Calu3 (cell line): ENCODE data around the gene PLEKHN1. TPM values are rescaled to one million over a fixed set of nuclear protein-coding genes. Genes with fewer than 3 reads are reported as not detected.

Experiments
- BruUV-seq: library from RNA; stranded (reverse); fragments of 400-500 nt; replicated peaks from 2 replicates; lab custom pipeline; 2021; lab: Mats Ljungman, UMichigan
- CTCF ChIA-PET: fragments of 300-600 bp; sonication (Branson Sonifier 250); formaldehyde crosslinking; loops from one replicate; lab custom pipeline; 2022; ENCODE audit warnings: antibody characterized with exemption; lab: Charles Lee
- DNase-seq: peaks from one replicate; pipeline ENCODE4 v3.0.0; 2022
- H3K27ac Mint-ChIP-seq: one replicate; pipeline ENCODE4 v1.8.0; 2022; ENCODE audit warnings: mixed read lengths; ENCODE audit not compliant: unreplicated experiment
- H3K27me3 Mint-ChIP-seq: one replicate; pipeline ENCODE4 v1.8.0; 2022; ENCODE audit warnings: mixed read lengths; ENCODE audit not compliant: unreplicated experiment
- H3K36me3 Mint-ChIP-seq: one replicate; pipeline ENCODE4 v1.8.0; 2022; ENCODE audit warnings: mild to moderate bottlenecking, moderate library complexity, mixed read lengths; ENCODE audit not compliant: insufficient read depth, unreplicated experiment
- H3K4me1 Mint-ChIP-seq: one replicate; pipeline ENCODE4 v1.8.0; 2022; ENCODE audit warnings: mild to moderate bottlenecking, low read depth, mixed read lengths; ENCODE audit not compliant: unreplicated experiment
- H3K4me3 Mint-ChIP-seq: one replicate; pipeline ENCODE4 v1.8.0; 2022; ENCODE audit warnings: mild to moderate bottlenecking, low read depth, moderate library complexity, mixed read lengths; ENCODE audit not compliant: unreplicated experiment
- H3K9me3 Mint-ChIP-seq: one replicate; pipeline ENCODE4 v1.8.0; 2022; ENCODE audit warnings: low read depth, mixed read lengths; ENCODE audit not compliant: unreplicated experiment
- CTCF ChIP-seq: fragments of 200-600 bp; IDR thresholded peaks from one replicate; pipeline ENCODE4 v1.8.0; 2022; ENCODE audit warnings: antibody characterized with exemption; ENCODE audit not compliant: unreplicated experiment
- intact Hi-C: fragments of 100-400 bp; cut with micrococcal nuclease; formaldehyde crosslinking; loops from one replicate; pipeline ENCODE4 v1.10.0; 2022; ENCODE audit not compliant: unreplicated experiment
- total RNA-seq: library from RNA; stranded (reverse); gene quantifications from 2 replicates; pipeline ENCODE4 v1.2.3, GENCODE V29; 2022

Gene PLEKHN1
- total RNA-seq, 1 experiment from 2014 or later = 11.9 TPM

- no peaks in the 10 kb centered on the region for H3K4me1 Mint-ChIP-seq
- CTCF ChIA-PET = no interaction called here
Observed at GRCh38 chr1:969260-969855, 3.1 kb downstream of the PLEKHN1 start.

GRCh38 chr1:970242-970972, 4.1 kb downstream of the PLEKHN1 start:
- no peak overlapping the region for H3K4me3 Mint-ChIP-seq
- CTCF ChIA-PET = interaction anchor here (0.6 kb wide), 1 partner anchor 29 kb away, joined by 5 read pairs; no protein-coding TSS in a partner anchor
- peaks cover 21% of the 10 kb centered on the region for H3K36me3 Mint-ChIP-seq
- peaks cover 3% of the 10 kb centered on the region for H3K4me1 Mint-ChIP-seq
- H3K27ac Mint-ChIP-seq = no peak overlapping the region
- DNase-seq = no peak
- BruUV-seq = no TSS peak
- intact Hi-C loops = no loop called here
- no peaks in the 10 kb centered on the region for H3K27me3 Mint-ChIP-seq
- no peaks in the 10 kb centered on the region for H3K9me3 Mint-ChIP-seq
- no peak for TF ChIP-seq CTCF

More at GRCh38 chr1:969260-969855, 3.1 kb downstream of the PLEKHN1 start:
- TF ChIP-seq CTCF = no peak
- peaks cover 20% of the 10 kb centered on the region for H3K36me3 Mint-ChIP-seq
- BruUV-seq = no TSS peak
- intact Hi-C loops = no loop called here
- no peaks in the 10 kb centered on the region for H3K9me3 Mint-ChIP-seq
- no peaks in the 10 kb centered on the region for H3K27me3 Mint-ChIP-seq
- no peak overlapping the region for H3K4me3 Mint-ChIP-seq
- DNase-seq = no peak
- no peak overlapping the region for H3K27ac Mint-ChIP-seq

GRCh38 chr1:970973-971730, 4.9 kb downstream of the PLEKHN1 start:
- TF ChIP-seq CTCF = no peak
- DNase-seq = no peak
- Mint-ChIP-seq H3K4me3 (no peak overlapping the region), H3K4me1 (peaks cover 10% of the 10 kb centered on the region), H3K36me3 (peaks cover 28% of the 10 kb centered on the region), H3K9me3 (no peaks in the 10 kb centered on the region), H3K27me3 (no peaks in the 10 kb centered on the region), H3K27ac (no peak overlapping the region)
- intact Hi-C loops = no loop called here
- no TSS peak for BruUV-seq
- CTCF ChIA-PET = interaction anchor here (0.6 kb wide), 1 partner anchor 30 kb away, joined by 5 read pairs; no protein-coding TSS in a partner anchor

GRCh38 chr1:971751-972506, 5.6 kb downstream of the PLEKHN1 start:
- no peak overlapping the region for H3K4me3 Mint-ChIP-seq
- no peak for TF ChIP-seq CTCF
- intact Hi-C loops = no loop called here
- H3K9me3 Mint-ChIP-seq = no peaks in the 10 kb centered on the region
- no TSS peak for BruUV-seq
- no peak for DNase-seq
- CTCF ChIA-PET = no interaction called here
- peaks cover 26% of the 10 kb centered on the region for H3K36me3 Mint-ChIP-seq
- peaks cover 11% of the 10 kb centered on the region for H3K4me1 Mint-ChIP-seq
- no peaks in the 10 kb centered on the region for H3K27me3 Mint-ChIP-seq
- no peak overlapping the region for H3K27ac Mint-ChIP-seq
